Activated T-helper 17 cell treated with anti-CD3 and anti-CD28 coated beads, Interleukin-2, amount 50 U/mL, for 72 hours (primary cell): Measurements from ENCODE around the gene DAGLA. TPM values are rescaled to one million over a fixed set of nuclear protein-coding genes. Genes with fewer than 3 reads are reported as not detected.

Experiments used
- ATAC-seq: fragments of 150-1000 bp; cut with Tn5 transposase; replicated peaks from 2 replicates; pipeline ENCODE4 v1.10.0; 2021; ENCODE audit warnings: mild to moderate bottlenecking, moderate library complexity
- H3K27ac Mint-ChIP-seq: one replicate; pipeline ENCODE4 v1.8.0; 2022; ENCODE audit warnings: mixed read lengths
- H3K27me3 Mint-ChIP-seq: one replicate; pipeline ENCODE4 v1.8.0; 2022; ENCODE audit warnings: mixed read lengths
- H3K36me3 Mint-ChIP-seq: one replicate; pipeline ENCODE4 v1.8.0; 2022; ENCODE audit warnings: low read depth, mild to moderate bottlenecking, mixed read lengths
- H3K4me1 Mint-ChIP-seq: one replicate; pipeline ENCODE4 v1.8.0; 2022; ENCODE audit warnings: mixed read lengths
- H3K4me3 Mint-ChIP-seq: one replicate; pipeline ENCODE4 v1.8.0; 2022; ENCODE audit warnings: mild to moderate bottlenecking, mixed read lengths
- H3K9me3 Mint-ChIP-seq: one replicate; pipeline ENCODE4 v1.8.0; 2022; ENCODE audit warnings: mixed read lengths
- total RNA-seq, 2 donors: library from RNA; stranded (reverse); gene quantifications; one replicate each; pipeline ENCODE4 v1.2.3, GENCODE V29; 2022

Gene DAGLA
- total RNA-seq, 2 donors from 2014 or later = 0.11 to 0.13 TPM

- no peaks in the 10 kb centered on the region for H3K9me3 Mint-ChIP-seq
- ATAC-seq = no peak
Observed at GRCh38 chr11:61702701-61703312, 22.6 kb downstream of the DAGLA start.

DNA sequence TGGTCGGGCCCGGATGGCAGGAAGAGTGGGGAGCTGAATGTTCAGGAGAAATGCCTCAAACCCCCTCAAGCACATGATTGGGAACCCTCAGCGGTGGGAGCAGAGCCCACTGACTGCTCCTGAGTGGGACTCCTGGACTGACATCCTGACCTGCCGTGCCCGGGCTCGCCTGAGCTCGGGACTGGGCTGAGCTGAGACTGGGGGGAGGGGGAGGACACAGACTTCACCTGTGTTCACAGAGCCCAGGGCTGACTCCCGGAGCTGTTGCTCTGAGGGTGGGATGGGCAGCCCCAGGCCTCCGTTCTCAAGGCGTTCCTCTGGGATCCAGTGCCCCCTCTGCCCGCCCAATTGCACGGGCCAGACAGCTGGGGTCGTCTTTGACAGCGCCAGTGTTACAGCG lies 24.6 kb downstream of the DAGLA start:
- ATAC-seq = no peak

More at GRCh38 chr11:61702701-61703312, 22.6 kb downstream of the DAGLA start:
- Mint-ChIP-seq H3K4me3 (no peak overlapping the region), H3K4me1 (no peaks in the 10 kb centered on the region), H3K27ac (no peak overlapping the region), H3K36me3 (no peaks in the 10 kb centered on the region), H3K27me3 (no peaks in the 10 kb centered on the region)

GRCh38 chr11:61706452-61707400 lies 26.5 kb downstream of the DAGLA start:
- ATAC-seq = no peak
- Mint-ChIP-seq H3K27me3 (no peaks in the 10 kb centered on the region), H3K36me3 (no peaks in the 10 kb centered on the region), H3K4me3 (no peak overlapping the region), H3K27ac (no peak overlapping the region), H3K9me3 (no peaks in the 10 kb centered on the region), H3K4me1 (no peaks in the 10 kb centered on the region)

More for the DNA sequence above, 24.6 kb downstream of the DAGLA start:
- Mint-ChIP-seq H3K27me3 (no peaks in the 10 kb centered on the region), H3K4me1 (no peaks in the 10 kb centered on the region), H3K4me3 (no peak overlapping the region), H3K9me3 (no peaks in the 10 kb centered on the region), H3K27ac (no peak overlapping the region), H3K36me3 (no peaks in the 10 kb centered on the region)

DNA sequence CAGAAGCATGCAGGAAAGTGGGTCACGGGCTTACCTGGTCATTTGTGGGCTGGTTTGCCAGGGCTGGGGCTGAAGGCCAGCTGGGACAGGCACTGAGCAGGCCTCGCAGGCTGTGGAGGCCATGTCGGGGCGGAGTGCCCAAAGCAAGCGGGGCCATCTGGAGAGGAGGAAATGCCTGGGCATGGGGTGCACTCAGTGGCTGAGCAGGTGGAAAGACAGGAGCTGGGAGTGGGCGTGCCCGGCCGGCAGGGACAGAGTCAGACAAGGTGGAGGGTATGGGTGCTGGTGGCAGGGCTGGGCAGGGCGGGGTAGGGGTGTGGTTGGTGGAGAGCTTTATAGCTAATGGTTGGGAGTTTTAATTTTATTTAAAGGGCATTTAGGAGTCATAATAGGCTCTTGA lies 27.4 kb downstream of the DAGLA start:
- no peaks in the 10 kb centered on the region for H3K4me1 Mint-ChIP-seq
- no peak overlapping the region for H3K4me3 Mint-ChIP-seq
- no peaks in the 10 kb centered on the region for H3K9me3 Mint-ChIP-seq
- no peak overlapping the region for H3K27ac Mint-ChIP-seq
- H3K27me3 Mint-ChIP-seq = no peaks in the 10 kb centered on the region
- no peak for ATAC-seq
- no peaks in the 10 kb centered on the region for H3K36me3 Mint-ChIP-seq

GRCh38 chr11:61709110-61709509 lies 28.9 kb downstream of the DAGLA start:
- no peaks in the 10 kb centered on the region for H3K4me1 Mint-ChIP-seq
- no peak overlapping the region for H3K27ac Mint-ChIP-seq
- no peaks in the 10 kb centered on the region for H3K27me3 Mint-ChIP-seq
- H3K36me3 Mint-ChIP-seq = no peaks in the 10 kb centered on the region
- H3K9me3 Mint-ChIP-seq = no peaks in the 10 kb centered on the region
- ATAC-seq = no peak
- no peak overlapping the region for H3K4me3 Mint-ChIP-seq

DNA sequence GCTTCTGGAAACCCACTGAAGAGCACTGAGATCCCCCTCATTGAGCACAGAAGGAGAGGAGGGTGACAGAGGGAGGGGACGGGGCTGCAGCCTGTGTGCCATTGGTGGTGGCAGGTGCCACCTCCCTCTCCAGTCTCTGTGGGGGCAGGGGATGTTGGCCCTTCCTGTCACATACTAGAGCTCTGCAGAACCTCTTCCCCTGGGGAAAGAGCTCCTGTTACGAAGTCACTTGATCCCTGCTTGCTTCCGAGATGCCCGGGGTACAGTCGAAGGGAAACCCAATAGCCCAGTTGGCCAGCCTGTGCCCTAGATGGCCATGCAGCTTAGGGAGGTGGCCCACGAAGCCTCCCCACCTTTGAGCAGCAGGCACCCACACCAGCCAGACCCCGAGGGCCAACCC lies 29.4 kb downstream of the DAGLA start:
- H3K9me3 Mint-ChIP-seq = no peaks in the 10 kb centered on the region
- ATAC-seq = no peak

DNA sequence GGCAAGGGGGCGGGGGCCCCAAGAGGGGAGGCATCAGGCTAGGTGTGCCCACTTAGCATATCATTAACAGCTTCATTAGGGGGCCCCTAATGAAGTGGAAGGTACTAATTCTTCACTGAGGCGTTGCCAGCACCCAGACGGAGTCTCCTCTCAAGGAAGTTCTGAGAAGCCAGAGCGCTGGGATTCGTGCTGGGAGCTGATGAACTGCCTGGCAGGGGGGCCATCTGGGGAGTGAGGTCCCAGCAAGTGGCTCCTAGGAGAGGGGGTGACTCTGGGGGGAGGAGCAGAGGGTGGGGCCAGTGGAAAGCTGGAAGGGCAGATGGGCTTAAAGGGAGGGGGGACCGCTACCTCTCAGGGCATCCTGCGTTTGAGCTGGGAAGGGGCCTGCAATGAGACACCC lies 29.8 kb downstream of the DAGLA start:
- Mint-ChIP-seq H3K9me3 (no peaks in the 10 kb centered on the region), H3K27ac (no peak overlapping the region), H3K36me3 (no peaks in the 10 kb centered on the region), H3K4me1 (no peaks in the 10 kb centered on the region), H3K4me3 (no peak overlapping the region), H3K27me3 (no peaks in the 10 kb centered on the region)
- no peak for ATAC-seq

More for the DNA sequence above, 29.4 kb downstream of the DAGLA start:
- Mint-ChIP-seq H3K4me1 (no peaks in the 10 kb centered on the region), H3K4me3 (no peak overlapping the region), H3K36me3 (no peaks in the 10 kb centered on the region), H3K27me3 (no peaks in the 10 kb centered on the region), H3K27ac (no peak overlapping the region)

GRCh38 chr11:61711037-61711436 lies 30.8 kb downstream of the DAGLA start:
- Mint-ChIP-seq H3K27ac (no peak overlapping the region), H3K4me1 (no peaks in the 10 kb centered on the region), H3K4me3 (no peak overlapping the region), H3K27me3 (no peaks in the 10 kb centered on the region), H3K36me3 (no peaks in the 10 kb centered on the region), H3K9me3 (no peaks in the 10 kb centered on the region)
- ATAC-seq = no peak

DNA sequence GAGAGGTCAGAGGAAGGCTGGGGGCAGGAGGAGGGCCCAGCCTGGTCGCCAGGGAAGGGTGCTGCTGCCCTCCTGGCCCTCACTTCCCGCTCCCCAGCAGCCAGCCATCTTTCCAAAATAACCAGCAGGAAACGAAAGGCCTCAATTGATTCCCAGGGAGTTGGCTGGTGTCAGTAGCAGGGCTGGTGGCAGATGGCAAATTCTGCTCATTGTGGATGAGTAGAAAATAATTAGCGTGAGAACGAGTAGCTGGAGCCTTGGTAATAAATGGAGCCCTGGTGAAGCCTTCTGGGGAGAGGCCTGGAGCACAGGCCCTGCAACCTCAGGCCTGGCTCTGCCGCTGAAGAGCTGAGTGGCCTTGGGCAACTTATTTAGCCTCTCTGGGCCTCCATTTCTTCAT lies 31.3 kb downstream of the DAGLA start:
- H3K4me3 Mint-ChIP-seq = no peak overlapping the region
- H3K27me3 Mint-ChIP-seq = no peaks in the 10 kb centered on the region
- H3K4me1 Mint-ChIP-seq = no peaks in the 10 kb centered on the region
- ATAC-seq = no peak
- no peak overlapping the region for H3K27ac Mint-ChIP-seq
- no peaks in the 10 kb centered on the region for H3K36me3 Mint-ChIP-seq
- no peaks in the 10 kb centered on the region for H3K9me3 Mint-ChIP-seq

- Mint-ChIP-seq H3K27ac (no peak overlapping the region), H3K9me3 (no peaks in the 10 kb centered on the region), H3K27me3 (no peaks in the 10 kb centered on the region), H3K36me3 (no peaks in the 10 kb centered on the region), H3K4me1 (no peaks in the 10 kb centered on the region), H3K4me3 (no peak overlapping the region)
- ATAC-seq = no peak
Observed at GRCh38 chr11:61712314-61712713, 32.1 kb downstream of the DAGLA start.

DNA sequence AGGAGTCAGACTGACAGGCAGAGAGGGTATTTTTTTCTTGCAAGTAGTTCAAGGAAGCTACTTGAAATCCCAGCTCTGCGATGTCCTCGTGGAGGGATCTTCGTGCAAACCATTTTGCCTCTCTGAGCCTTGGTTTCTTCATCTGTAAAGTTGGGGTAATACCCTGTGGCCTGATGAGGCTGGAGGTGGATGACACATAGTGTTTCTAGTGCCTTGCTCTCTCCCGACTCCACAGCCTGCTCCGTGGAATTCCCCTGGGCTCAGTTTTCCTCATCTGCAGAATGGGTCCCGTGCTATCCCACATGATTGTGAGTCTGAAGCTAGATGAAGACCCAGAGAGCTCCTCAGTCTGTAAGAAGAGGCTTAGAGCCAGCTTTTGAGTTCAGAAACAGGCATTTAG lies 32.7 kb downstream of the DAGLA start:
- no peaks in the 10 kb centered on the region for H3K36me3 Mint-ChIP-seq
- ATAC-seq = no peak

GRCh38 chr11:61713464-61713863 lies 33.3 kb downstream of the DAGLA start:
- Mint-ChIP-seq H3K9me3 (no peaks in the 10 kb centered on the region), H3K4me1 (no peaks in the 10 kb centered on the region), H3K27ac (no peak overlapping the region), H3K27me3 (no peaks in the 10 kb centered on the region), H3K36me3 (no peaks in the 10 kb centered on the region), H3K4me3 (no peak overlapping the region)
- ATAC-seq = no peak

More for the DNA sequence above, 32.7 kb downstream of the DAGLA start:
- Mint-ChIP-seq H3K27me3 (no peaks in the 10 kb centered on the region), H3K4me1 (no peaks in the 10 kb centered on the region), H3K9me3 (no peaks in the 10 kb centered on the region), H3K27ac (no peak overlapping the region), H3K4me3 (no peak overlapping the region)

- Mint-ChIP-seq H3K9me3 (no peaks in the 10 kb centered on the region), H3K36me3 (no peaks in the 10 kb centered on the region), H3K27ac (no peak overlapping the region), H3K4me3 (no peak overlapping the region), H3K27me3 (no peaks in the 10 kb centered on the region), H3K4me1 (no peaks in the 10 kb centered on the region)
- ATAC-seq = no peak
Observed at GRCh38 chr11:61713906-61714305, 33.7 kb downstream of the DAGLA start.

- Mint-ChIP-seq H3K27me3 (no peaks in the 10 kb centered on the region), H3K4me3 (no peak overlapping the region), H3K9me3 (no peaks in the 10 kb centered on the region), H3K27ac (no peak overlapping the region), H3K4me1 (no peaks in the 10 kb centered on the region), H3K36me3 (no peaks in the 10 kb centered on the region)
- ATAC-seq = no peak
Observed at GRCh38 chr11:61714316-61714715, 34.1 kb downstream of the DAGLA start.

DNA sequence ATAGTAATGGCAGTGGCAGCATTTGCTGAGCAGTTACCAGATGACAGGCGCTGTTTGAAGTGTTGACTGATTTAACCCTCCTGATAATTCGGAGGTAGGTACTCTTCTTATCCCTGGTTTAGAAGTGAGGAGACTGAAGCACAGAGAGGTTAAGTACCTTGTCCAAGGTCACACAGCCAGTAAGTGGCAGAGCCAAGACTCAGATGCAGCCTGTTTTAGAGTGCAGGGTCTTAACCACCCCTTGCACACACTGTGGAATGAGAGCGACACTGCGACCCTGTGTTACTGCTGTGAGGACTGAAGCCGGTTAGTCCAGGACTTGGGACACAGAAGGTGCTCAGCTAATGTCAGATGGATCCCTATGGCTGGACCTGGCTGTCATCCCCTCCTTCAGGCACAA lies 34.7 kb downstream of the DAGLA start:
- no peak for ATAC-seq
- H3K4me1 Mint-ChIP-seq = no peaks in the 10 kb centered on the region
- H3K36me3 Mint-ChIP-seq = no peaks in the 10 kb centered on the region
- no peak overlapping the region for H3K4me3 Mint-ChIP-seq
- no peaks in the 10 kb centered on the region for H3K27me3 Mint-ChIP-seq
- no peak overlapping the region for H3K27ac Mint-ChIP-seq
- H3K9me3 Mint-ChIP-seq = no peaks in the 10 kb centered on the region
